Astrocyte of the cerebellum (primary cell): ENCODE measurements around the gene LRRC4.

Experiments used
- DNase-seq: peaks from one replicate; pipeline ENCODE4 v3.0.0-alpha.2; 2011; ENCODE audit warnings: low read depth
- H3K4me3 ChIP-seq: 2 replicates; pipeline ENCODE4 v1.5.1; 2011; ENCODE audit warnings: mild to moderate bottlenecking, low read depth, low read length, moderate library complexity
- in situ Hi-C: cut with HindIII; loops from 2 replicates; pipeline ENCODE4 v1.10.0; 2017; ENCODE audit warnings: low sequenced_read_pairs
- TF ChIP-seq, protein P1 (sequence below): IDR thresholded peaks from 2 replicates; pipeline ENCODE4 v1.5.1; 2012; ENCODE audit warnings: low read length, low read depth, moderate library complexity, mild to moderate bottlenecking; ENCODE audit errors: missing control alignments

Gene LRRC4

DNA sequence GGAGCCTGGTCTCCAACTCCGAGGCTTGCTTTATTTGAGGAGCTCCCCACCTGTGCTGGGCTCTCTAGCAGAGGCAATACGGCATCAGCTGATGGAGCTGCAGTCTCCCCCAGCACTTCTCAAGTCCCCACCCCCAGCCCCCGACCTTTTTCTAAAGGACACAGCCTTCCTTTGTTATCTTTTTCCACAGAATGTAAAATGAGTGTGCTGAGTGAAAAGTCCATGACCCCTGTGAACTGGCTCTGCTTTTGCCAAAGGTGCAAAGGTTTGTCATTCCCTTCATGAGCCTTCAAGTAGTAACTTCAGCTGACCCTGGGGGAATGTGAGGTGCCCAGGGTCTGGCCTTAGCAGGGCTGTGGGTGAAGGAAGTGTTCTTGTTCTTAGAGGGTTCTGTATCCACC, 25.5 kb downstream of the LRRC4 start:
- H3K4me3 ChIP-seq: no peak overlapping the region
- DNase-seq: no peak
- in situ Hi-C loops: no loop called here
- TF ChIP-seq, protein P1, sequence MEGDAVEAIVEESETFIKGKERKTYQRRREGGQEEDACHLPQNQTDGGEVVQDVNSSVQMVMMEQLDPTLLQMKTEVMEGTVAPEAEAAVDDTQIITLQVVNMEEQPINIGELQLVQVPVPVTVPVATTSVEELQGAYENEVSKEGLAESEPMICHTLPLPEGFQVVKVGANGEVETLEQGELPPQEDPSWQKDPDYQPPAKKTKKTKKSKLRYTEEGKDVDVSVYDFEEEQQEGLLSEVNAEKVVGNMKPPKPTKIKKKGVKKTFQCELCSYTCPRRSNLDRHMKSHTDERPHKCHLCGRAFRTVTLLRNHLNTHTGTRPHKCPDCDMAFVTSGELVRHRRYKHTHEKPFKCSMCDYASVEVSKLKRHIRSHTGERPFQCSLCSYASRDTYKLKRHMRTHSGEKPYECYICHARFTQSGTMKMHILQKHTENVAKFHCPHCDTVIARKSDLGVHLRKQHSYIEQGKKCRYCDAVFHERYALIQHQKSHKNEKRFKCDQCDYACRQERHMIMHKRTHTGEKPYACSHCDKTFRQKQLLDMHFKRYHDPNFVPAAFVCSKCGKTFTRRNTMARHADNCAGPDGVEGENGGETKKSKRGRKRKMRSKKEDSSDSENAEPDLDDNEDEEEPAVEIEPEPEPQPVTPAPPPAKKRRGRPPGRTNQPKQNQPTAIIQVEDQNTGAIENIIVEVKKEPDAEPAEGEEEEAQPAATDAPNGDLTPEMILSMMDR: no peak

DNA sequence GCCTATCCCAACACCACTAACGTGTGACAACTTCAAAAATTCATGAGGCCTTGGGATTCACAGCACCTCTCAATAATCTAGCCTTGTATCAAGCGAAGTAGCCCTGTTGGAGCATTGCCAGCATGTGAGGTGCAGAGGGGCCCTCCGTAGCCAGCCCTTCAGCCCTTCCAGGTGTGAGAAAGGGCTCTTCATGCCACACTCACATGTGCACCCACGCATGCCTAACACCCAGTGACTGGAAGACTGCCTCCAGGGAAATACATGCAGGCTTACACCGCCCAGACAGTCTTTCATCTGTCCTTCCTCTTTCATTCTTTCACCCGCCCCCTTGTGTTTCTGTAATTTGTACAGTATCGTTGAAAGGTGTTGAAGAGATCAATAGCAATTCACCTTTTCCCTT, 26.1 kb downstream of the LRRC4 start:
- in situ Hi-C loops: no loop called here
- no peak for DNase-seq
- TF ChIP-seq, protein P1: no peak

DNA sequence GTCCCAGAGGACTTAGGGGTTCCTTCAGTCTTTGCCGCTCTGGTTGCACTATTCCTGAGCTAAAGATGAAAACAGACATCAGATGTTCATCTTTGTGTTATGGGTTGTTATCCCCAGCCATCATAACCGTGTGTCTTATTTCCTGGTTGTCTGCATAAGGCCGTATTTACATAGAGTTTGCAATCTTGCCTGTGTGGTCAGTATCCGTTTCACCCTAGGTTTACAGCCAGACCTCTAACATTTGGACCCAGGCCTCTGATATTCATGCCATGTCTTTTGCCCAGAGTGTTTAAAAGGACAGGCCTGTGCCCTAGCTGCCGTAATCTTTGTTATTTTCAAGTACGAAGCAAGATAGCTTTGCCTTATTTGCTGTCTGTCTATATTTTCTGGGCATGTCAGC, 26.6 kb downstream of the LRRC4 start:
- no peak overlapping the region for H3K4me3 ChIP-seq
- in situ Hi-C loops: no loop called here
- DNase-seq: no peak
- TF ChIP-seq, protein P1: no peak

More for the DNA sequence above, 26.1 kb downstream of the LRRC4 start:
- H3K4me3 ChIP-seq: no peak overlapping the region

DNA sequence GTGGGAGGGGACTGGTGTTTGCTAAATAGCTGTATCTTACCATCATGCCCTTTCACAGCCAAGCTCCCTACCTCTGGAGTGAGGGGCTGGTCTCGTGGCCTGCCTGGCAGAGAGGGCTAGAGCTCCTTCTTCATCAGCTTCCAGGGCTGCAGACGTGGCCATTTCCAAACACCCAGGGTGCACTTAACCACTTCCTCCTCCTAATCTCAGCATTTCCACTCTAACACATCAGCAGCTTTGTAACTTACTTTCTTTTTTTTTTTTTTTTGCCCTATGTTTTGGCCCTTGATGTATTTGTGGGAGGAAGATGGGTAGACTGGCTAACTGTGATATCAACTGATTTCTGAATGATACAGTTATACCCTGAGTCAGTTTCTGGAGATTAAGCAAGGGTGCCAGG, 27.4 kb downstream of the LRRC4 start:
- H3K4me3 ChIP-seq: no peak overlapping the region
- in situ Hi-C loops: no loop called here
- no peak for DNase-seq
- TF ChIP-seq, protein P1: no peak

DNA sequence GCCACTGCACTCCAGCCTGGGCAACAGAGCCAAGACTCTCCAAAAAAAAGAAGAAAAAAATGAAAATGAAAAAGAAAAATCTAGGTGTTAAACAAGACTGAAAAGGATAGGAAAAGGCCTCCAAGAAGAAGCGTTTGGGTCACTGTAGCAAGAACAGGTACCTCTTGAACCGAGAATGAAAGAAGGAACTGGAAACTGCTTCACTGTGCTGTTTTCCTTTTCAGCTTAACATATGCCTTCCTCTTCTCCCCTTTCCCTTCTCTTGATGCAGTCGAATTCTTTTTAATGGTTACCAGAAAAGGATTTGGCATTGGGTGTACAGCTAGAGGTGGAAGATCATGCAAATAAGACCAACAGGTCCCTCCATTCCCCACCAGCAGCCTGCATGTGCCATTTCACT, 28.1 kb downstream of the LRRC4 start:
- TF ChIP-seq, protein P1: no peak
- DNase-seq: no peak
- in situ Hi-C loops: no loop called here
- H3K4me3 ChIP-seq: no peak overlapping the region

DNA sequence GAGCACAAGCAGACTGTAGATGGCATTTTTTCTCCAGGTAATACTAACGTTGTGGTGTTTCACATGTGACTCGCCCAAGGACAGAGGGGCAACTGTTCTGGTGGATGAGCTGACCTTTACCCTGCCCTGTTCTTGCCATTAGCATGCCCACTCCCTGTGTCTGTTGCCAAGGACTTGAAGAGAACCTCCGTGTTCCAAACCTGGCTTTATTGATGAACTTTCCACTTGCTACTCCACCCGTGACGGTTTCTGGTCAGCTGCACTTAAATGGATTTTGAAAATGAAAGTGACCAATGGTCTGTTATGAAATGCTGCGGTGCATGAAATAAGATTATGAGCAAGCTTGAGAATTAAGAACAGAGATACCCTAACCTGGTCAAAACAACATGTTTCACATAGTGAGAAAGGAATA, 30.4 kb downstream of the LRRC4 start:
- H3K4me3 ChIP-seq: no peak overlapping the region
- in situ Hi-C loops: no loop called here
- no peak for DNase-seq
- TF ChIP-seq, protein P1: no peak

DNA sequence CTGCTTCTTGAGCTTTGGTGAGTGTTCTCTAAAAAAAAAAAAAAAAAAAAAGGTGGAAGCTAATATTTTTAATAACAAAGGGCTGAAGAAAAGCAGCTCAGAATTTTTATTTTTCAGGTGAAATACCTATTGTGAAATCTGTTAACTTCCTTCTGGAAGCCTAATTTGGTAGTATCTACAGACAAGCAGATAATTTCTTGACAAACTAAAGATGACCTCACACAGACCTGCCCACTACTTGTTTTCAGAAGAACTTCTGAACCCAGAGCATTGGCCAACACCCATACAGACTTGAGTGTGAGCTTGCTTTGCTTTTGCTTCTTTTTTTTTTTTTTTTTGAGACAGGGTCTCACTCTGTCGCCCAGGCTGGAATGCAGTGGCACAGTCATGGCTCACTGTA, 31.2 kb downstream of the LRRC4 start:
- no peak overlapping the region for H3K4me3 ChIP-seq
- DNase-seq: no peak
- in situ Hi-C loops: no loop called here
- TF ChIP-seq, protein P1: no peak
